Activated effector memory CD4-positive, alpha-beta T cell treated with Interleukin-2 at 50 U/mL for 16 hours (primary cell): ENCODE results near the gene OR9Q2.
"Not testable (repeated sequence)": the region's sequence is repeated elsewhere in the genome, so short reads cannot be mapped to it uniquely, and the experiment has no call there.

ENCODE experiments used
- DNase-seq: peaks from one replicate; pipeline ENCODE4 v3.0.0-alpha.2; 2020

Gene OR9Q2

GRCh38 chr11:58188770-58189169, at the start of gene OR9Q2:
Gene OR9Q2 (plus strand): TSS chr11:58189070. CDS start chr11:58190491, 1,421 bp downstream.
- no peak for DNase-seq

DNA sequence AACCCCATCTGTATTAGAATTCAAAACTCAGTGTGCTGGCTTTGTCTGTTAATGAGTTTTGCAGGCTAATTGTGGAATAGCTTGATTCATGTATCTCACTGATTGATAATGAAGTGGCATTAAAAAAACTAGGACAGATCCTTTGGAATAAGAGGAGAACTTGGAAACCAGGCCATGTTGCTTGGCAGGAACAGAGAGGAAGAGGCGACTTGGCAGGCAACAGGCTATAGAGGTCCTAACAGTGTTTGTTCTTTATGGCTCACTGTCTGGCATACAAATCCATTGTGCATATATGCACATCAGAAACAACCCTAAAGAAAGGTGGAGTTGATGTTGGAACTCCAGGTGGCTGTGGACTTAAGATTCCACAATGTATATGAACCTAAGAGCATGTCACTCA, 46.1 kb upstream of the OR9Q2 start:
- DNase-seq: no peak

DNA sequence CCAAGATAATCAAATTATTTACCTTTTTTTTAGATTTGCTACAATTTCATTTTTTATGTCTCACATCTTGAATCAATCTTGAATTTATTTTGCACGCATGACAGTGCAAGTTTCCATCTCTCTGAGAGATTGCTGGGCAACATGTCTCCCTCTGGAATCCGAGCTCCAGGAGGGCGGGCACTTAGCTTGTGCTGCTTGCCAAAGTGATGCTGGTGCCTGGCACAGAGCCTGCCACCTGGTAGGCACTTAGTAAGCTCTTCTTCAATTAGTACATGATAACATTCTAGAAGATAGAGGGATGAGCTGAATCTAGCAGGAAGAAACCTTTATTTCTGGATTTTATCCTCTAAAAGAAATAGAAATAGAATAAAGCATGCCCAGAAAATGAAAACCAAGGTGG, 36.1 kb upstream of the OR9Q2 start:
- DNase-seq: no peak

DNA sequence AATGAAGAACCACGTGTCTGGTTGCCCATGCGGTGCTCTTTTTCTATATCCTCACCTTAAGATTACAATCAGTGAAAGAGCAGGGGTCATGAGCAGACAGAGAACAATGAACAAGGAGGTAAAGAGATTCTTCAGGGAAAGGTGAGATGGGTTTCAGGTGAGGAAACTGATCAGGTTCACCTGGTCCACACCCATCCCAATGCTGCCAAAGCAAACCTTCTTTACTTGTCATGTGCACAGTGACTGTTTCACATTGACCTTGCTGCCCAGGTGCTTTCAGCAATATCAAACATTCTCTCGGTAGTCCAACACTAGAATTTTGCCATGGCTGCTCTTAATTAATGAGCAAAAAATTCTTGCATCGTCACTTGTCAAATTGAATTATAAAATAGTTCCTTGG, 24.5 kb upstream of the OR9Q2 start:
- DNase-seq: no peak

DNA sequence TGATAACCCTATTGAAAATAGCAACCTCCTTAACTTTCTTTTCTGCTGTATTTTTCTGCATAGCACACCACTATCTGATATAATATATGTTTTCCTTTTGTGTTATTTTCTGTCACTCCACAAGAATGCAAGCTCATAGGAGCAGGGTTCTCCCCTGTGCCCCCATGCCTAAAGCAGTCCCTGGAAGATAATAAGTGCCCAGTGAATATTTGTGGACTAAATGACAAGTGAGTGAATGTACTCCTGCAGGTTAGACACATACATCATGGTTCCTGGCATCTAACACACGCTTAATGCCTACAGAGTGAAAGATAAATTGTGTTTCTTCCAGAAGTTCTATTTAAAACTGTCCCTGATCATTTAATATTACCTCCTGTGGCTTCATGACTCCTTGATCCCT, 23.9 kb upstream of the OR9Q2 start:
- DNase-seq: no peak

- no peak for DNase-seq
Observed at GRCh38 chr11:58165504-58166106, 23.3 kb upstream of the OR9Q2 start.

- no peak for DNase-seq
Observed at GRCh38 chr11:58177409-58178054, 11.3 kb upstream of the OR9Q2 start.

- DNase-seq: no peak
Observed at GRCh38 chr11:58178444-58178843, 10.4 kb upstream of the OR9Q2 start.

- DNase-seq: no peak
Observed at GRCh38 chr11:58179648-58180047, 9.2 kb upstream of the OR9Q2 start.

- no peak for DNase-seq
Observed at GRCh38 chr11:58186938-58187337, 1.9 kb upstream of the OR9Q2 start.

GRCh38 chr11:58192229-58192628, 3.4 kb downstream of the OR9Q2 start:
- no peak for DNase-seq

DNA sequence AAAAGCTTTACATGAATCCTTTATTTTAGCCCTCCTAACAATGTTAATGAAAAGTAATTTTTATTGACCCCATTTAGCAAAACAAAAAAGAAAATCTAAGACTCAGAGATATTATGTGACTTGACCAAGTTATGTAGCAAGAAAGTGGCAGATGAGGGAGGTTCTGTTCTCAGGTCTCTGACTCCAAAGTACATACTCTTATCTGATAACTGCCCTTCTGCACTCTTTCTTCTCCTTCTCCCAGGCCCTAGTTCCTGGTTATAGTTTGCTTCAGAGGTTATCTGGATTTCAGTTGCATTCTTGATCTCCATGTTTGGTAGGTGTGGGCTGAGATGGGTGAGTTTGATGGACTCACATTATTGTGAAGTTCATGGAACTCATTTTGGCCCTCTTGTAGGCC, 4.5 kb downstream of the OR9Q2 start:
- DNase-seq: no peak

- no peak for DNase-seq
Observed at GRCh38 chr11:58195939-58196338, 7.1 kb downstream of the OR9Q2 start.

DNA sequence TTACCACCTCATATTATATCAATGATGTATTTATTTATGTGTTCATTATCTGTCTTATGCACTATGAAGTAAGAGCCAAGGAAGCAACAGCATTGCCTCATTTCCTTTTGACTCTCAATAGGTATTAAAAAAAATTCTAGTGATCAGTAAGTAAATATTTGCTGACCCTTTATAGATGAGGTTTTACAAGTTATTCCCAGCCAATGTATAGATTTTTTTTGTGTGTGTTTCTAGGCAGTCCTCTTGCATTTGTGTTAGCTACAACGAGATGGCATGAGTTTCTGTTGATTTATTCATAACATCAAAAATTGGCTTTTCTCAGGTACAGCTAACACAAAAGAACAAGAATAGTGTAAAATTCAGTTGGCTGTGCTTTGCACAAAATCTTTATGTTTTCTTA, 10.4 kb downstream of the OR9Q2 start:
- no peak for DNase-seq

DNA sequence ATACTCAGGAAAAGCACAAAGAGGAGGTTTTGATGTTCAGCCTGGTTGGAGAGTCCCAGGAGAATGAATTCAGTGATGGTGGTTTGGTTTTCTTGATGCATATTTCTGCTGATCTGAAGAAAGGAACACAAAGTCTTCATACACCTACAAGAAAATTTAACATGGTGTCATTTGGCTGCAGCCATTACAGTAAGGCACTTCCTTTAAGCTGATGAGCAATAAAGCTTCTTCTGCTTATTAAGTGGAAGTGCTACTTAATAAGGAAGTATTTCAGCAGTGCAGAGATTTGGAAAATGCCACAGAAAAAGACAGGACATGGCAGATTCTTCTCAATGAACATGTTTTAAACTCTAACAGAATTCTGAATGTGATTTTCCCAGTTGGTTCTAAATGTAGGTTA, 15.2 kb downstream of the OR9Q2 start, which contains the start of gene OR1S2:
Gene OR1S2, minus strand, starts transcription at position 101 of the 400 bp plus-strand sequence. Its CDS starts 0 bp downstream, at position 101.
- no peak for DNase-seq

GRCh38 chr11:58212420-58212819, 23.6 kb downstream of the OR9Q2 start, which contains the start of gene OR1S1:
Gene OR1S1 (plus strand): TSS chr11:58212720.
- not testable (repeated sequence) for DNase-seq

GRCh38 chr11:58216476-58216875, 27.6 kb downstream of the OR9Q2 start:
- DNase-seq: no peak

- no peak for DNase-seq
Observed at GRCh38 chr11:58222721-58223120, 33.9 kb downstream of the OR9Q2 start.

- no peak for DNase-seq
Observed at GRCh38 chr11:58227956-58228615, 39.2 kb downstream of the OR9Q2 start.
